Aorta (tissue), 5 donors: ENCODE results near the gene MRPL22. TPM values are rescaled to one million over a fixed set of nuclear protein-coding genes. Genes with fewer than 3 reads are reported as not detected.

Experiments
- ATAC-seq: fragments of 200-7000 bp; cut with Tn5 transposase; one replicate; pipeline ENCODE4 v1.9.1; 2022; ENCODE audit warnings: moderate library complexity; ENCODE audit not compliant: low FRiP score
- DNase-seq, 2 donors: peaks; one replicate each; pipeline ENCODE4 v3.0.0-alpha.2; 2020
- H3K27ac ChIP-seq, 2 donors: one replicate each; pipeline ENCODE4 v1.5.1; 2013; ENCODE audit warnings: low read length in 2 of 2, mild to moderate bottlenecking in 2 of 2, moderate library complexity in 2 of 2, control low read depth in 1 of 2, inconsistent platforms in 1 of 2, low read depth in 1 of 2
- H3K27me3 ChIP-seq, 2 donors: one replicate each; pipeline ENCODE4 v1.6.1; 2013; ENCODE audit warnings: control low read depth in 1 of 2, low read length in 1 of 2, mild to moderate bottlenecking in 1 of 2, moderate library complexity in 1 of 2; ENCODE audit not compliant: insufficient read depth in 2 of 2, control insufficient read depth in 1 of 2
- H3K36me3 ChIP-seq, 2 donors: one replicate each; pipeline ENCODE4 v1.6.1; 2013; ENCODE audit warnings: control low read depth in 1 of 2, low read length in 1 of 2, mild to moderate bottlenecking in 1 of 2; ENCODE audit not compliant: insufficient read depth in 2 of 2, control insufficient read depth in 1 of 2
- H3K4me1 ChIP-seq, 2 donors: one replicate each; pipeline ENCODE4 v1.6.1; 2013; ENCODE audit warnings: low read length in 2 of 2, control low read depth in 1 of 2, mild to moderate bottlenecking in 1 of 2, moderate library complexity in 1 of 2; ENCODE audit not compliant: insufficient read depth in 2 of 2, control insufficient read depth in 1 of 2
- H3K4me3 ChIP-seq, 2 donors: one replicate each; pipeline ENCODE4 v1.5.1; 2013; ENCODE audit warnings: low read length in 2 of 2, control low read depth in 1 of 2, mild to moderate bottlenecking in 1 of 2
- H3K9me3 ChIP-seq: one replicate; pipeline ENCODE4 v1.6.1; 2013; ENCODE audit warnings: mild to moderate bottlenecking, low read length; ENCODE audit not compliant: control insufficient read depth
- WGBS, 2 donors: extraction: QIAGEN DNeasy Blood & Tissue Kit; methylation state at CpG; one replicate each; pipeline ENCODE4 v1.1.7; 2013; 5-methylcytosine and 5-hydroxymethylcytosine counted together
- intact Hi-C, 2 donors: fragments of 100-400 bp; cut with DNase I; formaldehyde crosslinking; loops; one replicate each; pipeline versions ENCODE4 v1.14.2 to v1.15.0; 2022
- polyA plus RNA-seq, 2 donors: library from polyadenylated mRNA; stranded (reverse); fragments of 200-250 nt; gene quantifications; one replicate each; pipeline ENCODE4 v1.2.3, GENCODE V29; 2013
- total RNA-seq, 2 donors: library from RNA; stranded (reverse); fragmentation: NEBNext Ultra II Directional; extraction: Animal tissue kit (Norgen Biotek cat#: 25700); gene quantifications; one replicate each; pipeline ENCODE4 v1.2.1, GENCODE V29; 2021
- donor health status: healthy with polysubstance abuse.
- donor health status: Bipolar disorder and iron deficiency.
- donor health status: DM: no; HTN: no; CAD: no.
- donor health status: DM: no; HTN: no; CAD: no.
- donor health status: DM: yes; HTN: yes; CAD: no.

Gene MRPL22
- total and polyA plus RNA-seq, 4 donors = 27.8 to 34.9 (median 31.4) TPM

GRCh38 chr5:154949781-154950180 lies 8.9 kb downstream of the MRPL22 start:
- Histone ChIP-seq H3K36me3 (no peaks in the 10 kb centered on the region), H3K27me3 (no peaks in the 10 kb centered on the region), H3K27ac (no peak overlapping the region), H3K9me3 (no peaks in the 10 kb centered on the region), H3K4me1 (no peaks in the 10 kb centered on the region), H3K4me3 (no peak overlapping the region)
- DNase-seq (no peak), ATAC-seq (no peak)
- WGBS, 2 donors = 86 to 88% methylated on average over 2 of the region's 2 CpGs
- intact Hi-C loops = no loop called here

- no peaks in the 10 kb centered on the region for H3K4me1 ChIP-seq
- ATAC-seq = no peak
- no peaks in the 10 kb centered on the region for H3K9me3 ChIP-seq
- peaks cover 0 to 4% of the 10 kb centered on the region in 2 donors for H3K36me3 ChIP-seq
- no peak overlapping the region for H3K4me3 ChIP-seq
- H3K27me3 ChIP-seq = no peaks in the 10 kb centered on the region
- intact Hi-C loops = no loop called here
- no peak overlapping the region for H3K27ac ChIP-seq
- DNase-seq = no peak
Measured at GRCh38 chr5:154956712-154957111, 15.8 kb downstream of the MRPL22 start.

GRCh38 chr5:154962494-154962893 lies 21.6 kb downstream of the MRPL22 start:
- peaks cover 0 to 4% of the 10 kb centered on the region in 2 donors for H3K36me3 ChIP-seq
- intact Hi-C loops = no loop called here
- DNase-seq (no peak), ATAC-seq (no peak)
- H3K9me3 ChIP-seq = no peaks in the 10 kb centered on the region
- no peaks in the 10 kb centered on the region for H3K4me1 ChIP-seq
- 100% methylated on average over 1 of the region's 1 CpG for WGBS, 2 donors
- H3K27ac ChIP-seq = no peak overlapping the region
- H3K27me3 ChIP-seq = no peaks in the 10 kb centered on the region
- no peak overlapping the region for H3K4me3 ChIP-seq

GRCh38 chr5:154966081-154966841 lies 25.4 kb downstream of the MRPL22 start:
- ATAC-seq (no peak), DNase-seq (no peak)
- H3K27ac ChIP-seq = no peak overlapping the region
- 89 to 92% methylated on average over 7 of the region's 7 CpGs for WGBS, 2 donors
- H3K4me1 ChIP-seq = no peaks in the 10 kb centered on the region
- H3K9me3 ChIP-seq = no peaks in the 10 kb centered on the region
- intact Hi-C loops = no loop called here
- H3K36me3 ChIP-seq = no peaks in the 10 kb centered on the region
- H3K27me3 ChIP-seq = no peaks in the 10 kb centered on the region
- H3K4me3 ChIP-seq = no peak overlapping the region

GRCh38 chr5:154966874-154967273 lies 26.0 kb downstream of the MRPL22 start:
- DNase-seq = no peak
- intact Hi-C loops = no loop called here
- H3K4me3 ChIP-seq = no peak overlapping the region
- H3K27ac ChIP-seq = no peak overlapping the region
- no peaks in the 10 kb centered on the region for H3K9me3 ChIP-seq
- no peaks in the 10 kb centered on the region for H3K36me3 ChIP-seq
- 91 to 94% methylated on average over 3 of the region's 3 CpGs for WGBS, 2 donors
- no peaks in the 10 kb centered on the region for H3K27me3 ChIP-seq
- H3K4me1 ChIP-seq = no peaks in the 10 kb centered on the region
- ATAC-seq = no peak

GRCh38 chr5:154967421-154968024 lies 26.6 kb downstream of the MRPL22 start:
- ATAC-seq = no peak
- Histone ChIP-seq H3K36me3 (no peaks in the 10 kb centered on the region), H3K27me3 (no peaks in the 10 kb centered on the region), H3K4me3 (no peak overlapping the region), H3K4me1 (no peaks in the 10 kb centered on the region), H3K9me3 (no peaks in the 10 kb centered on the region), H3K27ac (no peak overlapping the region)
- DNase-seq = no peak
- 79 to 83% methylated on average over 5 of the region's 5 CpGs for WGBS, 2 donors
- intact Hi-C loops = no loop called here

- H3K4me3 ChIP-seq = no peak overlapping the region
- no peaks in the 10 kb centered on the region for H3K4me1 ChIP-seq
- ATAC-seq = no peak
- H3K27ac ChIP-seq = no peak overlapping the region
- WGBS, 2 donors = 95% methylated on average over 5 of the region's 5 CpGs
- intact Hi-C loops = no loop called here
- no peaks in the 10 kb centered on the region for H3K27me3 ChIP-seq
- H3K9me3 ChIP-seq = no peaks in the 10 kb centered on the region
- DNase-seq = no peak
- H3K36me3 ChIP-seq = no peaks in the 10 kb centered on the region
Measured at GRCh38 chr5:154968953-154969352, 28.1 kb downstream of the MRPL22 start.

GRCh38 chr5:154970759-154971158 lies 29.9 kb downstream of the MRPL22 start:
- H3K27me3 ChIP-seq = no peaks in the 10 kb centered on the region
- intact Hi-C loops = no loop called here
- no peak for ATAC-seq

GRCh38 chr5:154971501-154971900 lies 30.6 kb downstream of the MRPL22 start:
- 90 to 94% methylated on average over 2 of the region's 2 CpGs for WGBS, 2 donors
- H3K36me3 ChIP-seq = no peaks in the 10 kb centered on the region
- no peak for ATAC-seq
- H3K4me3 ChIP-seq = no peak overlapping the region
- no peaks in the 10 kb centered on the region for H3K9me3 ChIP-seq
- DNase-seq = no peak
- no peak overlapping the region for H3K27ac ChIP-seq
- no peaks in the 10 kb centered on the region for H3K27me3 ChIP-seq
- H3K4me1 ChIP-seq = no peaks in the 10 kb centered on the region
- intact Hi-C loops = no loop called here

More at GRCh38 chr5:154970759-154971158, 29.9 kb downstream of the MRPL22 start:
- Histone ChIP-seq H3K36me3 (no peaks in the 10 kb centered on the region), H3K27ac (no peak overlapping the region), H3K9me3 (no peaks in the 10 kb centered on the region), H3K4me1 (no peaks in the 10 kb centered on the region), H3K4me3 (no peak overlapping the region)
- DNase-seq = no peak
